ENCODE measurements around the gene SPEM1. TPM values are rescaled to one million over a fixed set of nuclear protein-coding genes. Genes with fewer than 3 reads are reported as not detected.

The SPEM1 gene
- total and polyA plus RNA-seq, 2 of the 13 experiments (the other 11 are each of a cell fraction or from before 2014, with no cell fraction given): not detected

GRCh38 chr17:7380855-7381683, 39.1 kb upstream of the SPEM1 start, which contains the start of gene TNK1 (continued):
- TF ChIP-seq ZNF407 (CRISPR knock-in tag; IDR thresholded peaks at IDR 0.05; ENCODE audit: not compliant biosample characterization) (no peak), TBX2 (CRISPR knock-in tag; IDR thresholded peaks at IDR 0.05; ENCODE audit: borderline replicate concordance) (no peak; the same call in 1 of the 2 replicates), ZNF589 (CRISPR knock-in tag; conservative IDR thresholded peaks at IDR 0.05) (no peak), ZNF549 (CRISPR knock-in tag; IDR thresholded peaks at IDR 0.05) (no peak), ZNF274 (CRISPR knock-in tag; IDR thresholded peaks at IDR 0.05) (no peak), ZC3H13 (CRISPR knock-in tag; IDR thresholded peaks at IDR 0.05) (no peak), ZBED4 (CRISPR knock-in tag; IDR thresholded peaks at IDR 0.05; ENCODE audit: borderline replicate concordance) (no peak), ZNF44 (CRISPR knock-in tag; IDR thresholded peaks at IDR 0.05) (no peak), NR2F6 (IDR thresholded peaks at IDR 0.05) (no peak), NR2F6 (CRISPR knock-in tag; IDR thresholded peaks at IDR 0.05) (no peak), CERS6 (CRISPR knock-in tag; IDR thresholded peaks at IDR 0.05) (no peak), DR1 (CRISPR knock-in tag; IDR thresholded peaks at IDR 0.05) (no peak), ZNF567 (CRISPR knock-in tag; IDR thresholded peaks at IDR 0.05; ENCODE audit: borderline replicate concordance) (no peak), ZNF629 (CRISPR knock-in tag; conservative IDR thresholded peaks at IDR 0.05) (no peak), EEA1 (CRISPR knock-in tag; IDR thresholded peaks at IDR 0.05; ENCODE audit: borderline replicate concordance) (no peak), TAF1 (CRISPR knock-in tag; IDR thresholded peaks at IDR 0.05) (peak; percentile 73)
